Esophagus muscularis mucosa (tissue), 4 donors: ENCODE data around the gene PRR29. TPM values are rescaled to one million over a fixed set of nuclear protein-coding genes. Genes with fewer than 3 reads are reported as not detected.

Experiments
- DNase-seq: peaks from one replicate; pipeline ENCODE4 v3.0.0-alpha.2; 2017; ENCODE audit errors: extremely low spot score
- H3K27ac ChIP-seq, 4 donors: fragments of 200-600 bp; sonication (generic); replicated peaks in 1 of 4; 1 replicate in 3 of 4; 2 replicates in 1 of 4; pipeline ENCODE4 v1.5.1; 2016 to 2019; ENCODE audit warnings: mild to moderate bottlenecking in 1 of 4
- H3K27me3 ChIP-seq, 4 donors: fragments of 200-600 bp; sonication (generic); one replicate each; pipeline versions ENCODE4 v1.5.1 to v1.6.0; 2016 to 2019
- H3K36me3 ChIP-seq, 4 donors: fragments of 200-600 bp; sonication (generic); one replicate each; pipeline ENCODE4 v1.5.1; 2016 to 2019
- H3K4me1 ChIP-seq, 4 donors: fragments of 200-600 bp; sonication (generic); one replicate each; pipeline ENCODE4 v1.5.1; 2016 to 2019
- H3K4me3 ChIP-seq, 4 donors: fragments of 200-600 bp; sonication (generic); 1 replicate in 2 of 4; 2 replicates in 2 of 4; pipeline ENCODE4 v1.5.1; 2016 to 2019; ENCODE audit warnings: mild to moderate bottlenecking in 4 of 4, moderate library complexity in 1 of 4
- H3K9me3 ChIP-seq, 4 donors: fragments of 200-600 bp; sonication (generic); 1 replicate in 3 of 4; 2 replicates in 1 of 4; pipeline ENCODE4 v1.5.1; 2016 to 2019
- CTCF ChIP-seq, 3 experiments: fragments of 200-600 bp in 2 of 3; fragments of 450-650 bp in 1 of 3; sonication (generic) in 2 of 3; IDR thresholded peaks; one replicate each; pipeline ENCODE4 v1.5.1; 2017 to 2019; ENCODE audit warnings: antibody characterized with exemption in 3 of 3, mild to moderate bottlenecking in 2 of 3, moderate library complexity in 1 of 3
- EP300 ChIP-seq: sonication (generic); formaldehyde crosslinking; IDR thresholded peaks from one replicate; pipeline ENCODE4 v1.6.1; 2017; ENCODE audit warnings: antibody characterized with exemption
- POLR2A ChIP-seq: fragments of 450-650 bp; IDR thresholded peaks from one replicate; pipeline ENCODE4 v1.6.1; 2017; ENCODE audit warnings: antibody characterized with exemption, moderate library complexity, mild to moderate bottlenecking, low read depth
- POLR2AphosphoS5 ChIP-seq, 2 donors: sonication (generic); formaldehyde crosslinking; IDR thresholded peaks; one replicate each; pipeline ENCODE4 v1.6.1; 2017; ENCODE audit warnings: antibody characterized with exemption in 2 of 2
- WGBS: methylation state at CpG from one replicate; pipeline ENCODE4 v1.1.5; 2018; 5-methylcytosine and 5-hydroxymethylcytosine counted together
- intact Hi-C: fragments of 100-400 bp; cut with DNase I; formaldehyde crosslinking; loops from one replicate; pipeline ENCODE4 v1.15.1; 2023
- total RNA-seq, 4 donors: library from RNA; depleted of rRNA; stranded (reverse); fragments of >200 nt; gene quantifications; one replicate each; pipeline versions ENCODE4 v1.1.0 to v1.2.1, GENCODE V29; 2016

Gene PRR29
- total RNA-seq = under 1 TPM in 3 of 4 donors, not detected in 1; 0.23 to 0.42 (median 0.39) TPM

GRCh38 chr17:63998050-63998720 is at the start of gene PRR29:
TSS of gene PRR29 (plus strand) at chr17:63998351. CDS start at chr17:63998365, 14 bp downstream.
- Histone ChIP-seq H3K4me1 (peaks cover 20 to 31% (median 25%) of the 10 kb centered on the region in 4 donors), H3K4me3 (peak within 1 kb of the TSS; percentile 54 to 68 (median 58)), H3K36me3 (peaks cover 0 to 9% (median 1%) of the 10 kb centered on the region in 4 donors), H3K9me3 (no peaks in the 10 kb centered on the region), H3K27ac (peak within 1 kb of the TSS; percentile 19 to 62 (median 37)), H3K27me3 (peaks cover 0 to 73% (median 16%) of the 10 kb centered on the region in 4 donors)
- WGBS = 1% methylated on average over 17 of the region's 43 CpGs
- TF ChIP-seq EP300 = no peak
- no peak for TF ChIP-seq POLR2A
- TF ChIP-seq CTCF (IDR thresholded peaks at IDR 0.05) = no peak
- TF ChIP-seq POLR2AphosphoS5 (IDR thresholded peaks at IDR 0.05) = no peak
- intact Hi-C loops = no loop called here
- no peak for DNase-seq

- WGBS = 90% methylated on average over 7 of the region's 9 CpGs
- Histone ChIP-seq H3K9me3 (no peaks in the 10 kb centered on the region), H3K27ac (no peak overlapping the region), H3K27me3 (peaks cover 0 to 44% (median 0%) of the 10 kb centered on the region in 4 donors), H3K36me3 (no peaks in the 10 kb centered on the region), H3K4me1 (no peaks in the 10 kb centered on the region), H3K4me3 (no peak overlapping the region)
- TF ChIP-seq CTCF (IDR thresholded peaks at IDR 0.05) (no peak), POLR2A (no peak), EP300 (no peak), POLR2AphosphoS5 (IDR thresholded peaks at IDR 0.05) (no peak)
- intact Hi-C loops = no loop called here
- no peak for DNase-seq
These were observed 49.6 kb upstream of the PRR29 start for GRCh38 chr17:63948521-63948920.

GRCh38 chr17:63949576-63950250 is 48.4 kb upstream of the PRR29 start:
- TF ChIP-seq POLR2A = no peak
- no peak for TF ChIP-seq POLR2AphosphoS5 (IDR thresholded peaks at IDR 0.05)
- no peak for TF ChIP-seq CTCF (IDR thresholded peaks at IDR 0.05)
- TF ChIP-seq EP300 = no peak
- Histone ChIP-seq H3K27ac (no peak overlapping the region), H3K4me3 (no peak overlapping the region), H3K4me1 (peaks cover 0 to 8% (median 0%) of the 10 kb centered on the region in 4 donors), H3K27me3 (peaks cover 0 to 44% (median 0%) of the 10 kb centered on the region in 4 donors), H3K9me3 (no peaks in the 10 kb centered on the region), H3K36me3 (no peaks in the 10 kb centered on the region)
- DNase-seq = no peak
- intact Hi-C loops = no loop called here
- WGBS = 80% methylated on average over 15 of the region's 18 CpGs

- peaks cover 0 to 8% (median 0%) of the 10 kb centered on the region in 4 donors for H3K4me1 ChIP-seq
- WGBS = 95% methylated on average over 19 of the region's 29 CpGs
- no peaks in the 10 kb centered on the region for H3K9me3 ChIP-seq
- H3K36me3 ChIP-seq = no peaks in the 10 kb centered on the region
- no peak overlapping the region for H3K27ac ChIP-seq
- DNase-seq = no peak
- H3K4me3 ChIP-seq = no peak overlapping the region
- intact Hi-C loops = no loop called here
- H3K27me3 ChIP-seq = peaks cover 0 to 44% (median 0%) of the 10 kb centered on the region in 4 donors
- TF ChIP-seq EP300 = no peak
- peak in 1 of 3 experiments; percentile 5 for TF ChIP-seq CTCF (IDR thresholded peaks at IDR 0.05)
These were observed 46.9 kb upstream of the PRR29 start for GRCh38 chr17:63950940-63951907.
